HepG2 (cell line): ENCODE results near the gene FITM1. TPM values are rescaled to one million over a fixed set of nuclear protein-coding genes. Genes with fewer than 3 reads are reported as not detected.

Experiments used
- AGO1 ChIP-seq: fragments of 200-400 bp; formaldehyde crosslinking; IDR thresholded peaks from 2 replicates; pipeline ENCODE4 v1.6.1; 2017; ENCODE audit warnings: mild to moderate bottlenecking, low read depth, low read length, moderate library complexity; ENCODE audit not compliant: poor library complexity, severe bottlenecking
- ATRX ChIP-seq: sonication (generic); formaldehyde crosslinking; IDR thresholded peaks from 2 replicates; pipeline ENCODE4 v1.4.0; 2020; ENCODE audit warnings: missing genetic modification reagents, borderline replicate concordance
- CENPT ChIP-seq: sonication (generic); formaldehyde crosslinking; IDR thresholded peaks from 2 replicates; pipeline ENCODE4 v1.8.0; 2022; ENCODE audit warnings: low read depth, mild to moderate bottlenecking, moderate library complexity, missing genetic modification reagents
- DNMT1 ChIP-seq: sonication (generic); formaldehyde crosslinking; IDR thresholded peaks from 2 replicates; pipeline ENCODE4 v1.5.1; 2020; ENCODE audit warnings: mild to moderate bottlenecking, missing genetic modification reagents
- DNMT3B ChIP-seq: conservative IDR thresholded peaks from 2 replicates; pipeline ENCODE4 v1.6.1; 2016; ENCODE audit warnings: missing biosample characterization, control low read depth
- HDAC1 ChIP-seq: sonication (generic); formaldehyde crosslinking; IDR thresholded peaks from 2 replicates; pipeline ENCODE4 v1.5.1; 2020; ENCODE audit warnings: mild to moderate bottlenecking, missing genetic modification reagents
- KDM5B ChIP-seq: sonication (generic); formaldehyde crosslinking; IDR thresholded peaks from 2 replicates; pipeline ENCODE4 v1.4.0; 2020; ENCODE audit warnings: missing genetic modification reagents, mild to moderate bottlenecking, borderline replicate concordance
- KDM6A ChIP-seq: IDR thresholded peaks from 2 replicates; pipeline ENCODE4 v1.6.1; 2016; ENCODE audit warnings: low read depth
- KIAA2018 ChIP-seq: sonication (generic); formaldehyde crosslinking; IDR thresholded peaks from 2 replicates; pipeline ENCODE4 v1.5.0; 2020; ENCODE audit warnings: mild to moderate bottlenecking, missing genetic modification reagents, borderline replicate concordance
- MIER3 ChIP-seq: IDR thresholded peaks from 2 replicates; pipeline ENCODE4 v1.6.1; 2016; ENCODE audit warnings: missing compliant biosample characterization, borderline replicate concordance
- NFYB ChIP-seq: sonication (generic); formaldehyde crosslinking; IDR thresholded peaks from 2 replicates; pipeline ENCODE4 v1.4.0; 2020; ENCODE audit warnings: missing genetic modification reagents
- PREB ChIP-seq: sonication (generic); formaldehyde crosslinking; IDR thresholded peaks from 2 replicates; pipeline ENCODE4 v1.4.0; 2020; ENCODE audit warnings: missing genetic modification reagents
- STAT6 ChIP-seq: sonication (generic); formaldehyde crosslinking; IDR thresholded peaks from 2 replicates; pipeline ENCODE4 v1.4.0; 2020; ENCODE audit warnings: missing genetic modification reagents, mild to moderate bottlenecking, borderline replicate concordance
- TEF ChIP-seq: sonication (generic); formaldehyde crosslinking; IDR thresholded peaks from 2 replicates; pipeline ENCODE4 v1.5.0; 2020; ENCODE audit warnings: missing genetic modification reagents
- ZBTB14 ChIP-seq: sonication (generic); formaldehyde crosslinking; IDR thresholded peaks from 2 replicates; pipeline ENCODE4 v1.4.0; 2020; ENCODE audit warnings: missing genetic modification reagents
- ZIK1 ChIP-seq: sonication (generic); formaldehyde crosslinking; IDR thresholded peaks from 2 replicates; pipeline ENCODE4 v1.5.0; 2020; ENCODE audit warnings: mild to moderate bottlenecking, low read depth, missing genetic modification reagents, borderline replicate concordance
- ZNF264 ChIP-seq: sonication (generic); formaldehyde crosslinking; IDR thresholded peaks from 2 replicates; pipeline ENCODE4 v1.4.0; 2020; ENCODE audit warnings: missing genetic modification reagents
- polyA plus RNA-seq, 8 experiments: library from polyadenylated mRNA; depleted of rRNA in 3 of 8; stranded (reverse) in 7 of 8; unstranded in 1 of 8; fragments of >200 nt; fragmentation: Illumina TruSeq in 4 of 8; extraction: Trizol in 4 of 8; gene quantifications; 2 replicates each; pipeline versions ENCODE4 v1.2.1 to v1.2.3, GENCODE V29; 2011 to 2016; ENCODE audit warnings: low read depth in 4 of 8, missing spikeins in 1 of 8, mixed read lengths in 1 of 8; ENCODE audit not compliant: insufficient read depth in 1 of 8
- total RNA-seq, 5 experiments: library from RNA; depleted of rRNA; stranded (reverse); fragments of >200 nt; fragmentation: Illumina TruSeq; extraction: Trizol; gene quantifications; 2 replicates each; pipeline ENCODE4 v1.2.3, GENCODE V29; 2016; ENCODE audit warnings: low read depth in 1 of 5

Gene FITM1
- total and polyA plus RNA-seq, 2 of the 13 experiments (the other 11 are each of a cell fraction or from before 2014, with no cell fraction given): 2.7 to 5.8 TPM

GRCh38 chr14:24135584-24135833 lies 5.0 kb downstream of the FITM1 start (continued):
- peak; percentile 82; the same call in 1 of the 2 replicates for TF ChIP-seq STAT6
- no peak for TF ChIP-seq TEF (CRISPR knock-in tag)
- no peak for TF ChIP-seq NFYB
- no peak for TF ChIP-seq PREB
- TF ChIP-seq MIER3 (CRISPR knock-in tag): no peak
- TF ChIP-seq DNMT1: peak; percentile 72
- TF ChIP-seq DNMT3B (CRISPR knock-in tag): peak; percentile 31; the same call in 1 of the 2 replicates
- no peak for TF ChIP-seq AGO1
- TF ChIP-seq CENPT (CRISPR knock-in tag): 0 out of 2 replicates have a peak, but pooled peaks have one; percentile 24
- peak; percentile 34; the same call in 1 of the 2 replicates for TF ChIP-seq KIAA2018 (CRISPR knock-in tag)
- no peak for TF ChIP-seq KDM5B (CRISPR knock-in tag)
- TF ChIP-seq ATRX: peak; percentile 94; the same call in 1 of the 2 replicates
- no peak for TF ChIP-seq ZBTB14 (CRISPR knock-in tag)
- 0 out of 2 replicates have a peak, but pooled peaks have one; percentile 11 for TF ChIP-seq ZNF264 (CRISPR knock-in tag)
- no peak for TF ChIP-seq HDAC1 (CRISPR knock-in tag)
- TF ChIP-seq ZIK1 (CRISPR knock-in tag): no peak; the same call in 1 of the 2 replicates
- no peak for TF ChIP-seq KDM6A
